ENCODE results near the gene DERL3.

Gene DERL3

DNA sequence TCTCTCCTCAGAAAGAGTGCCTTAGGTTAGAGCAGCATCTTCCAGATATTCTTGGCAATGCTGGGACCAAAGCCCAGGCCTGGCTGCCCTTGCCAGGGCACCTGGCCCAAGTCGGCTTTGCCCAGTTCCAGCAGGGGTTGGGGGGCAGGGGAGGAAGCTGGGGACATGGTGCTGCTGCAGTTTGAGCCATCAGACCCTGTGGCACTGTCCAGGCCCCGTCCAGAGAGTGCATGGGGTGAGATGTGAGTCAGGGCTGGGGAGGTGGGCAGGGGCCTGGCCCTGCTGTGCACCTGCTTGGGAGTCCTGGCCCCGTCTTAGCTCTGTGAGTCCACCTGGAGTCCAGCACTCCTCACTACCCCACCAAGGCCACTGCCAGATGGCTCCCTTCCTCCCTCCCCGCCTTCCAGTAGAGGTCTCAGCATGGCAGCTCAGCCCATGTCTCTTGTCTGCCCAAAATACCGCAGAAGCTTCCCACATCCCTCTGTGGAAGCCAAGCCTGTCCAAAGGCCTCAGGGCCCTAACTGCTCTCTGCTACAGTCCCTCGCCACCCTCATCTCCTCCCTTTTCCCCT, 16.6 kb downstream of the DERL3 start:
- no peak for TF ChIP-seq CTCF (IDR thresholded peaks at IDR 0.05)
- H3K36me3 ChIP-seq, result peaks cover 92% of the 10 kb centered on the region
- H3K4me3 ChIP-seq (ENCODE audit: low read depth in 1 of 2, low read length in 1 of 2), result no peak overlapping the region
- no peaks in the 10 kb centered on the region for H3K27me3 ChIP-seq
- no peak overlapping the region for H3K27ac ChIP-seq
- no peaks in the 10 kb centered on the region for H3K9me3 ChIP-seq
- peaks cover 4 to 8% of the 10 kb centered on the region in 2 experiments for H3K4me1 ChIP-seq (ENCODE audit: control insufficient read depth in 1 of 2, insufficient read depth in 1 of 2, low read depth in 1 of 2, low read length in 1 of 2)

- TF ChIP-seq CTCF (IDR thresholded peaks at IDR 0.05), result no peak
- Histone ChIP-seq H3K9me3 (no peaks in the 10 kb centered on the region), H3K4me3 (ENCODE audit: low read depth in 1 of 2, low read length in 1 of 2) (no peak overlapping the region), H3K4me1 (ENCODE audit: control insufficient read depth in 1 of 2, insufficient read depth in 1 of 2, low read depth in 1 of 2, low read length in 1 of 2) (peaks cover 4 to 8% of the 10 kb centered on the region in 2 experiments), H3K27me3 (no peaks in the 10 kb centered on the region), H3K36me3 (peaks cover 92% of the 10 kb centered on the region), H3K27ac (no peak overlapping the region)
These were observed 18.0 kb downstream of the DERL3 start for GRCh38 chr22:23820748-23821211.

- Histone ChIP-seq H3K4me3 (ENCODE audit: low read depth in 1 of 2, low read length in 1 of 2) (no peak overlapping the region), H3K27me3 (no peaks in the 10 kb centered on the region), H3K4me1 (ENCODE audit: control insufficient read depth in 1 of 2, insufficient read depth in 1 of 2, low read depth in 1 of 2, low read length in 1 of 2) (peaks cover 4 to 8% of the 10 kb centered on the region in 2 experiments), H3K27ac (no peak overlapping the region), H3K9me3 (no peaks in the 10 kb centered on the region), H3K36me3 (peaks cover 73% of the 10 kb centered on the region)
- no peak for TF ChIP-seq CTCF (IDR thresholded peaks at IDR 0.05)
These were observed 20.3 kb downstream of the DERL3 start for GRCh38 chr22:23818541-23818940.

DNA sequence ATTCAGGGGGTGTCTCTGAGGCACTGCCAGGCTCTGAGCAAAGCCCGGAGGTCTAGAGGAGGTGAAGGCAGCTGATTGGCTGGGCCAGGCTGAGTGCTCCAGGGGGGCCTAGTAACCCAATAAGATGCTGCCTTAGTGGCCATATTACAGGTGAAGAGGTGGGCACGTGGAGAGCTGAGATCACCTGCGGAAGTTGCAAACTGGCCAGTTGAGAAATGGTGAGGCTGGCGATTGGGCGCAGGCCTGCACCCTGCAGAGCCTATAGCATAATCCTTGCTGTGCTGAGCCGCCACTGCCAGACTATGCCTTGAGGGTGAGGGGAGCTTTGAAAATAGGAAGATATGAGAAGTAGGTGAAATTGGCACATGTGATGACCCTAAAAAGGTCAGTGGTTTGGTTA, 21.7 kb downstream of the DERL3 start:
- Histone ChIP-seq H3K36me3 (peaks cover 60% of the 10 kb centered on the region), H3K27ac (no peak overlapping the region), H3K27me3 (no peaks in the 10 kb centered on the region), H3K4me1 (ENCODE audit: control insufficient read depth in 1 of 2, insufficient read depth in 1 of 2, low read depth in 1 of 2, low read length in 1 of 2) (peaks cover 4 to 8% of the 10 kb centered on the region in 2 experiments), H3K4me3 (ENCODE audit: low read depth in 1 of 2, low read length in 1 of 2) (no peak overlapping the region), H3K9me3 (no peaks in the 10 kb centered on the region)
- no peak for TF ChIP-seq CTCF (IDR thresholded peaks at IDR 0.05)

- Histone ChIP-seq H3K27ac (no peak overlapping the region), H3K4me1 (ENCODE audit: control insufficient read depth in 1 of 2, insufficient read depth in 1 of 2, low read depth in 1 of 2, low read length in 1 of 2) (peaks cover 4 to 8% of the 10 kb centered on the region in 2 experiments), H3K36me3 (peaks cover 57% of the 10 kb centered on the region), H3K4me3 (ENCODE audit: low read depth in 1 of 2, low read length in 1 of 2) (no peak overlapping the region), H3K27me3 (no peaks in the 10 kb centered on the region), H3K9me3 (no peaks in the 10 kb centered on the region)
- no peak for TF ChIP-seq CTCF (IDR thresholded peaks at IDR 0.05)
These were observed 22.4 kb downstream of the DERL3 start for GRCh38 chr22:23816156-23816976.
